Caco-2 (cell line): ENCODE measurements around the gene ZNF507. TPM values are rescaled to one million over a fixed set of nuclear protein-coding genes. Genes with fewer than 3 reads are reported as not detected.
A peak's percentile ranks its signal among the peaks of the same experiment; 100 is the strongest.

Experiments used
- BruUV-seq: library from RNA; stranded (reverse); fragments of 400-500 nt; replicated peaks from 2 replicates; lab custom pipeline; 2021; lab: Mats Ljungman, UMichigan
- CTCF ChIA-PET: fragments of 300-600 bp; sonication (Branson Sonifier 250); formaldehyde crosslinking; loops from one replicate; lab custom pipeline; 2022; ENCODE audit warnings: antibody characterized with exemption; lab: Charles Lee
- POLR2A ChIA-PET: fragments of 300-600 bp; sonication (Branson Sonifier 250); formaldehyde crosslinking; loops from one replicate; lab custom pipeline; 2022; ENCODE audit warnings: antibody characterized with exemption; lab: Charles Lee
- DNase-seq, 2 experiments: peaks; one replicate each; pipeline versions ENCODE4 v3.0.0 to v3.0.0-alpha.2; 2020 to 2022
- H3K27me3 ChIP-seq: replicated peaks from 2 replicates; pipeline ENCODE4 v1.6.0; 2011; ENCODE audit warnings: low read length; ENCODE audit not compliant: control insufficient read depth, insufficient read depth
- H3K36me3 ChIP-seq: 2 replicates; pipeline ENCODE4 v1.5.1; 2011; ENCODE audit warnings: low read length; ENCODE audit not compliant: control insufficient read depth, insufficient read depth
- H3K4me1 ChIP-seq: fragments of 250-450 bp; sonication (Bioruptor Pico); 2 replicates; pipeline ENCODE4 v1.5.1; 2020; ENCODE audit warnings: mild to moderate bottlenecking
- H3K4me3 ChIP-seq: 2 replicates; pipeline ENCODE4 v1.5.1; 2011; ENCODE audit warnings: low read depth, mild to moderate bottlenecking, control low read depth, low read length
- H3K9me3 ChIP-seq: fragments of 250-450 bp; sonication (Bioruptor Pico); 2 replicates; pipeline ENCODE4 v1.5.1; 2020; ENCODE audit warnings: mild to moderate bottlenecking, moderate library complexity
- H3K27ac Mint-ChIP-seq: one replicate; pipeline ENCODE4 v1.8.0; 2022; ENCODE audit warnings: mixed read lengths; ENCODE audit not compliant: unreplicated experiment
- H3K27me3 Mint-ChIP-seq: one replicate; pipeline ENCODE4 v1.8.0; 2022; ENCODE audit warnings: mixed read lengths; ENCODE audit not compliant: insufficient read depth, unreplicated experiment
- H3K36me3 Mint-ChIP-seq: one replicate; pipeline ENCODE4 v1.8.0; 2022; ENCODE audit warnings: mild to moderate bottlenecking, mixed read lengths; ENCODE audit not compliant: insufficient read depth, unreplicated experiment
- H3K4me1 Mint-ChIP-seq: one replicate; pipeline ENCODE4 v1.8.0; 2022; ENCODE audit warnings: low read depth, mixed read lengths; ENCODE audit not compliant: unreplicated experiment
- H3K4me3 Mint-ChIP-seq: one replicate; pipeline ENCODE4 v1.8.0; 2022; ENCODE audit warnings: mild to moderate bottlenecking, moderate library complexity, mixed read lengths; ENCODE audit not compliant: unreplicated experiment
- H3K9me3 Mint-ChIP-seq: one replicate; pipeline ENCODE4 v1.8.0; 2022; ENCODE audit warnings: mixed read lengths; ENCODE audit not compliant: unreplicated experiment
- CTCF ChIP-seq, 2 experiments: fragments of 200-600 bp in 1 of 2; IDR thresholded peaks; 1 replicate in 1 of 2; 2 replicates in 1 of 2; pipeline versions ENCODE4 v1.5.1 to v1.8.0; 2011 to 2022; ENCODE audit warnings: antibody characterized with exemption in 1 of 2, control low read depth in 1 of 2, inconsistent platforms in 1 of 2, low read depth in 1 of 2, low read length in 1 of 2, mild to moderate bottlenecking in 1 of 2, moderate library complexity in 1 of 2; ENCODE audit not compliant: insufficient read depth in 1 of 2, severe bottlenecking in 1 of 2, unreplicated experiment in 1 of 2
- intact Hi-C: fragments of 100-400 bp; cut with micrococcal nuclease; formaldehyde crosslinking; loops from one replicate; pipeline ENCODE4 v1.10.0; 2022; ENCODE audit not compliant: unreplicated experiment
- total RNA-seq: library from RNA; stranded (reverse); gene quantifications from 2 replicates; pipeline ENCODE4 v1.2.3, GENCODE V29; 2022

ZNF507 gene
- total RNA-seq, 1 experiment from 2014 or later, result 27.4 TPM

GRCh38 chr19:32316034-32316433 lies 29.4 kb upstream of the ZNF507 start:
- H3K9me3 ChIP-seq, result no peaks in the 10 kb centered on the region
- Mint-ChIP-seq H3K4me3 (no peak overlapping the region), H3K27me3 (peaks cover 10% of the 10 kb centered on the region), H3K27ac (no peak overlapping the region), H3K9me3 (no peaks in the 10 kb centered on the region), H3K36me3 (no peaks in the 10 kb centered on the region), H3K4me1 (no peaks in the 10 kb centered on the region)
- intact Hi-C loops, result no loop called here
- ChIA-PET POLR2A (interaction anchor here (1.0 kb wide), 1 partner anchor 29 kb away, joined by 3 read pairs; the partner anchor contains the start of gene ZNF507), CTCF (interaction anchor here (0.9 kb wide), 1 partner anchor 13 kb away, joined by 4 read pairs; no protein-coding TSS in a partner anchor)
- H3K4me1 ChIP-seq, result no peaks in the 10 kb centered on the region
- no peaks in the 10 kb centered on the region for H3K36me3 ChIP-seq
- no peak overlapping the region for H3K4me3 ChIP-seq
- no TSS peak for BruUV-seq
- no peaks in the 10 kb centered on the region; the same call in 1 of the 2 replicates for H3K27me3 ChIP-seq
- TF ChIP-seq CTCF (IDR thresholded peaks at IDR 0.05; ENCODE audit: insufficient read depth in 1 of 2, low read depth in 1 of 2, low read length in 1 of 2, severe bottlenecking in 1 of 2, unreplicated experiment in 1 of 2), result no peak
- peak in 1 of 2 experiments; percentile 19 for DNase-seq

- H3K36me3 Mint-ChIP-seq, result no peaks in the 10 kb centered on the region
- Histone ChIP-seq H3K36me3 (no peaks in the 10 kb centered on the region), H3K27me3 (no peaks in the 10 kb centered on the region; the same call in 1 of the 2 replicates), H3K9me3 (no peaks in the 10 kb centered on the region), H3K4me1 (no peaks in the 10 kb centered on the region), H3K4me3 (no peak overlapping the region)
- H3K4me3 Mint-ChIP-seq, result no peak overlapping the region
- H3K4me1 Mint-ChIP-seq, result no peaks in the 10 kb centered on the region
- H3K27me3 Mint-ChIP-seq, result peaks cover 10% of the 10 kb centered on the region
- H3K9me3 Mint-ChIP-seq, result no peaks in the 10 kb centered on the region
- POLR2A ChIA-PET, result no interaction called here
- BruUV-seq, result no TSS peak
- TF ChIP-seq CTCF (IDR thresholded peaks at IDR 0.05; ENCODE audit: insufficient read depth in 1 of 2, low read depth in 1 of 2, low read length in 1 of 2, severe bottlenecking in 1 of 2, unreplicated experiment in 1 of 2), result no peak
- intact Hi-C loops, result no loop called here
- no peak overlapping the region for H3K27ac Mint-ChIP-seq
- CTCF ChIA-PET, result no interaction called here
- no peak for DNase-seq
Observed at GRCh38 chr19:32317086-32317485, 28.3 kb upstream of the ZNF507 start.

- no peaks in the 10 kb centered on the region for H3K36me3 Mint-ChIP-seq
- ChIA-PET POLR2A (no interaction called here), CTCF (interaction anchor here (0.6 to 1.7 kb wide), 7 partner anchors 19 to 262 kb away, joined by 3 to 4 read pairs (median 3); partner anchors contain the start of genes PDCD5 and ZNF507)
- H3K27me3 ChIP-seq, result no peaks in the 10 kb centered on the region
- H3K9me3 Mint-ChIP-seq, result no peaks in the 10 kb centered on the region
- peaks cover 9% of the 10 kb centered on the region for H3K27me3 Mint-ChIP-seq
- H3K36me3 ChIP-seq, result no peaks in the 10 kb centered on the region
- no peaks in the 10 kb centered on the region for H3K4me1 ChIP-seq
- peak; percentile 57 for DNase-seq
- H3K27ac Mint-ChIP-seq, result no peak overlapping the region
- peak; percentile 35 to 48 for TF ChIP-seq CTCF (IDR thresholded peaks at IDR 0.05; ENCODE audit: insufficient read depth in 1 of 2, low read depth in 1 of 2, low read length in 1 of 2, severe bottlenecking in 1 of 2, unreplicated experiment in 1 of 2)
- H3K4me3 Mint-ChIP-seq, result no peak overlapping the region
- H3K4me3 ChIP-seq, result no peak overlapping the region
- intact Hi-C loops, result no loop called here
- BruUV-seq, result no TSS peak
- no peaks in the 10 kb centered on the region for H3K4me1 Mint-ChIP-seq
- H3K9me3 ChIP-seq, result no peaks in the 10 kb centered on the region
Observed at GRCh38 chr19:32318884-32319520, 26.4 kb upstream of the ZNF507 start.
